GM19043 (cell line): ENCODE results near the gene TSPY10.
"Not testable (repeated sequence)": the region's sequence is repeated elsewhere in the genome, so short reads cannot be mapped to it uniquely, and the experiment has no call there.

Source experiments
- ATAC-seq: cut with Tn5 transposase; IDR thresholded peaks from one replicate; pipeline ENCODE4 v1.9.1; 2021; ENCODE audit warnings: low read depth; ENCODE audit not compliant: unreplicated experiment

Gene TSPY10

DNA sequence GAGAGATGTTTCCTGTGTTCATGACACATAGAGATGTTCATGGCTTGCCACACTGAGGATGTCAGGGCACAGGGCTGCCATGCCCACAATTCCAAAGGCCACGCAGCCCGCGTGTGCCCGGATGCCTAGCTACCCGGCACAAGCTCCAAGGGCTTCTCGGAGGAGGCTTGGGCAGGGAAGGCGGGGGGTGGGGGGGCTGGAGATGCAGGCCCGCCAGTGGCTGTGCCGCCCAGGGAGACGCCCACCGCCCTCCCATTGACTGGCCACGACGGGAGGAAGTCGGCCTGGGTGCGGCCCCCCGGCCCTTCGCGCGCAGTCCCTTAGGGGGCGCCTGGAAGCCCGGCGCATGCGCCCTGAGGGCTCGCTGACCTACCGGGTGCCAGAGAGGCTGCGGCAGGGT, at the start of gene TSPY10:
TSPY10 (plus strand) TSS at position 301 of the 400 bp plus-strand sequence; CDS start at position 347, 46 bp downstream.
- not testable (repeated sequence) for ATAC-seq

GRCh38 chrY:9486967-9487366, 40.7 kb upstream of the TSPY10 start, which contains the start of gene TSPY9:
Gene TSPY9, plus strand, starts transcription at chrY:9487267. Its CDS starts 46 bp downstream, at chrY:9487313.
- not testable (repeated sequence) for ATAC-seq

DNA sequence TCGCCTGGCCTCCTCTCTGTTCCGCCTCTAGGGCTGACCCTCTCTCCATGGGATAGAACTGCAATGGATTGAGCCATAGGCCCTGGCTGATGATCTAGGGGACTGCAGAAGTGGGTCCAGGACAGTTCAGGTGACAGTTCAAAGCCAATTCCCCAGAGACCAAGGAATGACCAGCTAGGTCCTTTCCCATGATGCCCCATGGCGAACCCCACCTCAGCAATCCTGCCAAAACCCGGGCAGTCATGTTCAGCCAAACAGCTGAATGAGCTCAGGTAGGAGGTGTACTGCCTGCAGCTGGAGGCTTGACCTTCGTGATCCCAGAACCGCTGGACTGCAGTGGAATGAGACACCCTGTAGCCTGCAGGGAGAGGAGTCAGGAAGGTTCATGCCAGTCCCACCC, 23.3 kb upstream of the TSPY10 start:
- not testable (repeated sequence) for ATAC-seq

DNA sequence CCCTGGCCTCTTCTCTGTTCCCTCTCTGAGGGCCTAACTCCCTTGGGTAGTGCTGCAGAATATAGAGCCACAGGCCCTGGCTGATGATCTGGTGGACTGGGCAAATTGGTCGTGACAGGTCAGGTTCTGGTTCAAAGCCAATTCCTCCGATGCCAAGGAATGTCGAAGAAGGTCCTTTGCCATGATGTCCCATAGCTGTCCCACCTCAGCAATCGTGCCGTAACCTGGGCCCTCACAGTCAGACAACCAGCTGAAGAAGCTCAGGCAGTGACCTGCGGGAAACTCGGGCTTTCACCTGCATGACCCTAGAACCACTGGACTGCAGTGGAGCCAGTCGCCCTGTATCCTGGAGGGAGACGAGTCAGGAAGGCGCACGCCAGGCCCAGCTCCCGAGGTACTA, 11.4 kb upstream of the TSPY10 start:
- ATAC-seq: not testable (repeated sequence)
